Nephron (organoid): ENCODE data around the gene SAMD11.

ENCODE experiments used
- H3K27ac Mint-ChIP-seq, 3 experiments: 2 replicates each; pipeline ENCODE4 v1.8.0; 2020; ENCODE audit warnings: mixed read lengths in 3 of 3, mild to moderate bottlenecking in 2 of 3, moderate library complexity in 1 of 3
- H3K27me3 Mint-ChIP-seq: 2 replicates; pipeline ENCODE4 v1.8.0; 2021; ENCODE audit warnings: low read depth, mild to moderate bottlenecking, moderate library complexity, mixed read lengths
- H3K36me3 Mint-ChIP-seq: 2 replicates; pipeline ENCODE4 v1.8.0; 2020; ENCODE audit warnings: low read depth, mixed read lengths
- H3K4me1 Mint-ChIP-seq: 2 replicates; pipeline ENCODE4 v1.8.0; 2020; ENCODE audit warnings: mixed read lengths
- H3K4me3 Mint-ChIP-seq, 3 experiments: 2 replicates each; pipeline ENCODE4 v1.8.0; 2020; ENCODE audit warnings: mild to moderate bottlenecking in 3 of 3, mixed read lengths in 3 of 3, moderate library complexity in 2 of 3
- H3K9me3 Mint-ChIP-seq: 2 replicates; pipeline ENCODE4 v1.8.0; 2020; ENCODE audit warnings: mixed read lengths
- TF ChIP-seq, protein P1 (sequence below), 3 experiments: fragments of 200-600 bp; sonication (generic); IDR thresholded peaks; one replicate each; pipeline ENCODE4 v1.5.0; 2021; ENCODE audit warnings: antibody characterized with exemption in 3 of 3; ENCODE audit not compliant: unreplicated experiment in 3 of 3

SAMD11 gene

GRCh38 chr1:930633-931138 lies 7.0 kb downstream of the SAMD11 start:
- TF ChIP-seq, protein P1, sequence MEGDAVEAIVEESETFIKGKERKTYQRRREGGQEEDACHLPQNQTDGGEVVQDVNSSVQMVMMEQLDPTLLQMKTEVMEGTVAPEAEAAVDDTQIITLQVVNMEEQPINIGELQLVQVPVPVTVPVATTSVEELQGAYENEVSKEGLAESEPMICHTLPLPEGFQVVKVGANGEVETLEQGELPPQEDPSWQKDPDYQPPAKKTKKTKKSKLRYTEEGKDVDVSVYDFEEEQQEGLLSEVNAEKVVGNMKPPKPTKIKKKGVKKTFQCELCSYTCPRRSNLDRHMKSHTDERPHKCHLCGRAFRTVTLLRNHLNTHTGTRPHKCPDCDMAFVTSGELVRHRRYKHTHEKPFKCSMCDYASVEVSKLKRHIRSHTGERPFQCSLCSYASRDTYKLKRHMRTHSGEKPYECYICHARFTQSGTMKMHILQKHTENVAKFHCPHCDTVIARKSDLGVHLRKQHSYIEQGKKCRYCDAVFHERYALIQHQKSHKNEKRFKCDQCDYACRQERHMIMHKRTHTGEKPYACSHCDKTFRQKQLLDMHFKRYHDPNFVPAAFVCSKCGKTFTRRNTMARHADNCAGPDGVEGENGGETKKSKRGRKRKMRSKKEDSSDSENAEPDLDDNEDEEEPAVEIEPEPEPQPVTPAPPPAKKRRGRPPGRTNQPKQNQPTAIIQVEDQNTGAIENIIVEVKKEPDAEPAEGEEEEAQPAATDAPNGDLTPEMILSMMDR (IDR thresholded peaks at IDR 0.05; ENCODE audit: unreplicated experiment in 3 of 3) = no peak
- Mint-ChIP-seq H3K27ac (no peak overlapping the region), H3K4me3 (no peak overlapping the region)

GRCh38 chr1:931380-932172 lies 7.9 kb downstream of the SAMD11 start:
- Mint-ChIP-seq H3K27me3 (peaks cover 35% of the 10 kb centered on the region), H3K27ac (peak overlapping the region; percentile 22 to 87 (median 84))

More at GRCh38 chr1:930633-931138, 7.0 kb downstream of the SAMD11 start:
- H3K36me3 Mint-ChIP-seq = peaks cover 27% of the 10 kb centered on the region
- H3K27me3 Mint-ChIP-seq = peaks cover 42% of the 10 kb centered on the region
- H3K9me3 Mint-ChIP-seq = no peaks in the 10 kb centered on the region
- peaks cover 41% of the 10 kb centered on the region for H3K4me1 Mint-ChIP-seq

DNA sequence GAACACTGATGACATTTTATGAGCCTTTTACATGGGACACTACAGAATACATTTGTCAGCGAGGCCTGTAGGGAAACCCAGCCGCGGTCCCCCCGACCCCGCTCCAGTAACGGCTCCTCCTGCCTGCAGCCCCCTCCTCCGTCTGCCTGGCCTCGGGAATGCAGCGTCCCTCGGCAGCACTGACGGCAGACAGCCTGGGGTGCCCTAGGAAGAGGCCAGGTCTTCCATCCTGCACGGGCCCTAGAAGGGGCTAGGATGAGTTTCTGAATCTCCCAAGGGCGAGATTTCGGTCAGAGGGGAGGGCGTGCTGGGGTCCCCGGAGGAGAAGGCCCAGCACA lies 8.4 kb downstream of the SAMD11 start:
- H3K4me1 Mint-ChIP-seq = peaks cover 36% of the 10 kb centered on the region

More at GRCh38 chr1:931380-932172, 7.9 kb downstream of the SAMD11 start:
- Mint-ChIP-seq H3K9me3 (no peaks in the 10 kb centered on the region), H3K4me1 (peaks cover 39% of the 10 kb centered on the region), H3K4me3 (peak overlapping the region; percentile 66 to 69 (median 69)), H3K36me3 (peaks cover 22% of the 10 kb centered on the region)
- TF ChIP-seq, protein P1 (IDR thresholded peaks at IDR 0.05; ENCODE audit: unreplicated experiment in 3 of 3) = no peak

GRCh38 chr1:932776-933602 lies 9.3 kb downstream of the SAMD11 start:
- H3K9me3 Mint-ChIP-seq = no peaks in the 10 kb centered on the region
- H3K36me3 Mint-ChIP-seq = peaks cover 14% of the 10 kb centered on the region
- TF ChIP-seq, protein P1 (IDR thresholded peaks at IDR 0.05; ENCODE audit: unreplicated experiment in 3 of 3) = no peak
- peaks cover 40% of the 10 kb centered on the region for H3K4me1 Mint-ChIP-seq
- peaks cover 36% of the 10 kb centered on the region for H3K27me3 Mint-ChIP-seq
- H3K4me3 Mint-ChIP-seq = peak overlapping the region; percentile 37 to 53 (median 38)
- peak overlapping the region in 1 of 3 experiments; percentile 25 for H3K27ac Mint-ChIP-seq

More for the DNA sequence above, 8.4 kb downstream of the SAMD11 start:
- H3K9me3 Mint-ChIP-seq = no peaks in the 10 kb centered on the region
- H3K27ac Mint-ChIP-seq = peak overlapping the region in 1 of 3 experiments; percentile 22
- peak overlapping the region in 2 of 3 experiments; percentile 35 to 41 for H3K4me3 Mint-ChIP-seq
- peaks cover 20% of the 10 kb centered on the region for H3K36me3 Mint-ChIP-seq
- peaks cover 37% of the 10 kb centered on the region for H3K27me3 Mint-ChIP-seq
- TF ChIP-seq, protein P1 (IDR thresholded peaks at IDR 0.05; ENCODE audit: unreplicated experiment in 3 of 3) = no peak

- peaks cover 14% of the 10 kb centered on the region for H3K36me3 Mint-ChIP-seq
- H3K4me3 Mint-ChIP-seq = peak overlapping the region; percentile 37 to 53 (median 38)
- H3K4me1 Mint-ChIP-seq = peaks cover 46% of the 10 kb centered on the region
- peaks cover 37% of the 10 kb centered on the region for H3K27me3 Mint-ChIP-seq
- TF ChIP-seq, protein P1 (IDR thresholded peaks at IDR 0.05; ENCODE audit: unreplicated experiment in 3 of 3) = no peak
- peak overlapping the region in 1 of 3 experiments; percentile 25 for H3K27ac Mint-ChIP-seq
- no peaks in the 10 kb centered on the region for H3K9me3 Mint-ChIP-seq
Measured at GRCh38 chr1:933603-933940, 9.8 kb downstream of the SAMD11 start.
